ENCODE results near the gene STX16. TPM values are rescaled to one million over a fixed set of nuclear protein-coding genes. Genes with fewer than 3 reads are reported as not detected.

STX16 gene
- total and polyA plus RNA-seq, 2 donors (not counting 1 experiment from before 2014, with no cell fraction given), result 39.3 to 64.9 TPM

DNA sequence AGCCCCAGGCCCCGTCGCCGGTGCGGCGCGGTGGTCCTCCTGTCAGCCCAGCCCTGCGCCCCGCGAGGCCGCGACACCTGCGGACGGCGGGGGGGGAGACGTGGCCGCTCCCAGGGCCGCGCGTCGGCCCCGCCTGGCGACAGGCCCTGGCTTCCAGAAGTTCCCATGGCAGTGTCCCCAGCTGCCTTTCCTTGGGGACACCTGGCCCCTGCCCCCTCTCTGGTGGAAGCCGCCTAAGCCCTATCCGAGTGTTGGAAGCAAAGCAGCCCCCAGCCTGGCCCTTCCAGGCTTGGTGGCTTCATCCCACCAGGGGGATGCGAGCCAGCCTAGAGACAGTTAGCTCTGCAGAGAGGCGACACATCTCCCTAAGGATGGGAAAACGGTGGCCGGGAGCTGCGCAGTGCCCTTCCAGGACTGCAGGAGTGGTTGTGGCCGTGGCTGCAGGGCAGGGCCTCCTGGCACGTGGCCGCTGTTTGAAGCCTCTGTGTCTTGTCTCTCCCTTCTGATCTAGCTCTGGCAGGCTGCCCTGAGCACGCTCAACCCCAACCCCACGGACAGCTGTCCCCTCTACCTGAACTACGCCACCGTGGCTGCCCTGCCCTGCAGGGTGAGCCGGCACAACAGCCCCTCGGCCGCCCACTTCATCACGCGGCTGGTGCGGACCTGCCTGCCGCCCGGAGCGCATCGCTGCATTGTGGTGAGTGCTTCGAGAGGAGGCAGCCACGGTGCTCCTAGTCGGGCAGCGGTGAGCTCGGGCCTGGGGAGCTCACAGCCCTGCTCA, 42.3 kb downstream of the STX16 start:
- TF ChIP-seq CTCF (conservative IDR thresholded peaks at IDR 0.05 in 1 of 2, IDR thresholded peaks at IDR 0.05 in 1 of 2; ENCODE audit: low read depth in 1 of 2, low read length in 2 of 2), result no peak
- TF ChIP-seq EZH2 (IDR thresholded peaks at IDR 0.05; ENCODE audit: low read length, missing control alignments), result no peak
- Histone ChIP-seq H3K9ac (ENCODE audit: insufficient read depth, low read length) (peak overlapping the region; percentile 66), H3K4me3 (replicated peaks in 1 of 4; ENCODE audit: control extremely low read depth in 1 of 4, insufficient read depth in 1 of 4, low read depth in 3 of 4, low read length in 4 of 4) (peak overlapping the region; percentile 19 to 55 (median 34)), H3K27me3 (ENCODE audit: control insufficient read depth, insufficient read depth, low read length) (no peaks in the 10 kb centered on the region), H3K27ac (ENCODE audit: insufficient read depth, low read length) (no peak overlapping the region), H3K79me2 (ENCODE audit: control insufficient read depth, insufficient read depth, low read length) (no peaks in the 10 kb centered on the region), H3K4me2 (ENCODE audit: extremely low read depth, insufficient read depth, low read length) (peak overlapping the region; percentile 62), H3K9me3 (ENCODE audit: control insufficient read depth, insufficient read depth, low read depth, low read length) (no peaks in the 10 kb centered on the region), H3K4me1 (ENCODE audit: control insufficient read depth, extremely low read depth, insufficient read depth, low read length) (peaks cover 8% of the 10 kb centered on the region), H4K20me1 (ENCODE audit: control insufficient read depth, extremely low read depth, insufficient read depth, low read length) (no peaks in the 10 kb centered on the region), H3K36me3 (ENCODE audit: control insufficient read depth, insufficient read depth, low read length) (peaks cover 6% of the 10 kb centered on the region), H2AFZ (ENCODE audit: low read length) (peak overlapping the region; percentile 10)
- DNase-seq (ENCODE audit: low read depth in 2 of 2), result no peak

DNA sequence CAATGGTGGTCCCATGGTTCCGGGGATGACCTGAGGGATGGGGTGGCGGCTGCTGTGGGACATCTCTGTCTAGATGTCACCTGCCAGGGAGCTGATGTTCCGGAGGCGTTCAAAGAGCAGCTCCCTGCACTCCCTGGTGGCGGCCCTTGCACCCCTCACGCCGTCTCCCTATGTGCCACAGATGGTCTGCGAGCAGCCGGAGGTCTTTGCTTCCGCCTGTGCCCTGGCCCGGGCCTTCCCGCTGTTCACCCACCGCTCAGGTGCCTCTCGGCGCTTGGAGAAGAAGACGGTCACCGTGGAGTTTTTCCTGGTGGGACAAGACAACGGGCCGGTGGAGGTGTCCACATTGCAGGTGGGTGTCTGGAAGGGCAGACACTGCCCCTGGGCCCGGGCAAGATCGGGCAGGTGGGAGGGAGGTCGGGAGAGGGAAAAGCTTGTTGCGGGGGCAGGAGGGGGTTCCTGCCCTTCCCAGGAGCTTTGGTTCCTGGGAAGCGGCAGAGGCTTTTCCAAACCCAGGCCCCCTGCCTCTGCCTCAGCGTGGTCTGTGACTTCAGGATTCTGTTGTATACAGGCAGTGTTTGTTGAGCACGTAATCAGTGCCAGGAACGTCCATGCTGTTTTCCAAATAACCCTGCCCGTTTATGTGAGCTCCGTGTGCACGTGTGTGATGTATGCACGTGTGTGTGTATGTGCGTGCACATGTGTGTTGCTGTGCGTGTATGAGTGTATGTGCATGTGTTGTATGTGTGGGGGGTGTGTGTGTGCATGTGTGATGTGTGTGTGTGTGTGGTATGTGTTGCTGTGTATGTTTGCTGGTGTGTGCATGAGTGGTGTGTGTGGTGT, 43.4 kb downstream of the STX16 start:
- H2AFZ ChIP-seq (ENCODE audit: low read length), result no peak overlapping the region
- no peak overlapping the region for H3K4me3 ChIP-seq (replicated peaks in 1 of 4; ENCODE audit: control extremely low read depth in 1 of 4, insufficient read depth in 1 of 4, low read depth in 3 of 4, low read length in 4 of 4)
- H3K79me2 ChIP-seq (ENCODE audit: control insufficient read depth, insufficient read depth, low read length), result no peaks in the 10 kb centered on the region
- no peak overlapping the region for H3K27ac ChIP-seq (ENCODE audit: insufficient read depth, low read length)
- TF ChIP-seq CTCF (conservative IDR thresholded peaks at IDR 0.05 in 1 of 2, IDR thresholded peaks at IDR 0.05 in 1 of 2; ENCODE audit: low read depth in 1 of 2, low read length in 2 of 2), result no peak
- no peak for TF ChIP-seq EZH2 (IDR thresholded peaks at IDR 0.05; ENCODE audit: low read length, missing control alignments)
- no peak overlapping the region for H3K9ac ChIP-seq (ENCODE audit: insufficient read depth, low read length)
- peaks cover 9% of the 10 kb centered on the region for H3K36me3 ChIP-seq (ENCODE audit: control insufficient read depth, insufficient read depth, low read length)
- no peaks in the 10 kb centered on the region for H3K9me3 ChIP-seq (ENCODE audit: control insufficient read depth, insufficient read depth, low read depth, low read length)
- peaks cover 8% of the 10 kb centered on the region for H3K4me1 ChIP-seq (ENCODE audit: control insufficient read depth, extremely low read depth, insufficient read depth, low read length)
- H4K20me1 ChIP-seq (ENCODE audit: control insufficient read depth, extremely low read depth, insufficient read depth, low read length), result no peaks in the 10 kb centered on the region
- no peak for DNase-seq (ENCODE audit: low read depth in 2 of 2)
- no peaks in the 10 kb centered on the region for H3K27me3 ChIP-seq (ENCODE audit: control insufficient read depth, insufficient read depth, low read length)
- H3K4me2 ChIP-seq (ENCODE audit: extremely low read depth, insufficient read depth, low read length), result no peak overlapping the region

- DNase-seq (ENCODE audit: low read depth in 2 of 2), result no peak
- TF ChIP-seq EZH2 (IDR thresholded peaks at IDR 0.05; ENCODE audit: low read length, missing control alignments) (no peak), CTCF (conservative IDR thresholded peaks at IDR 0.05 in 1 of 2, IDR thresholded peaks at IDR 0.05 in 1 of 2; ENCODE audit: low read depth in 1 of 2, low read length in 2 of 2) (no peak)
- Histone ChIP-seq H3K79me2 (ENCODE audit: control insufficient read depth, insufficient read depth, low read length) (no peaks in the 10 kb centered on the region), H3K4me3 (replicated peaks in 1 of 4; ENCODE audit: control extremely low read depth in 1 of 4, insufficient read depth in 1 of 4, low read depth in 3 of 4, low read length in 4 of 4) (no peak overlapping the region), H3K4me2 (ENCODE audit: extremely low read depth, insufficient read depth, low read length) (no peak overlapping the region), H3K36me3 (ENCODE audit: control insufficient read depth, insufficient read depth, low read length) (peaks cover 9% of the 10 kb centered on the region), H2AFZ (ENCODE audit: low read length) (no peak overlapping the region), H3K27me3 (ENCODE audit: control insufficient read depth, insufficient read depth, low read length) (no peaks in the 10 kb centered on the region), H4K20me1 (ENCODE audit: control insufficient read depth, extremely low read depth, insufficient read depth, low read length) (no peaks in the 10 kb centered on the region), H3K9me3 (ENCODE audit: control insufficient read depth, insufficient read depth, low read depth, low read length) (no peaks in the 10 kb centered on the region), H3K4me1 (ENCODE audit: control insufficient read depth, extremely low read depth, insufficient read depth, low read length) (peaks cover 8% of the 10 kb centered on the region), H3K27ac (ENCODE audit: insufficient read depth, low read length) (no peak overlapping the region), H3K9ac (ENCODE audit: insufficient read depth, low read length) (no peak overlapping the region)
These were observed 44.1 kb downstream of the STX16 start for GRCh38 chr20:58695084-58695722.
